ENCODE data around the gene MAP1A.

The MAP1A gene

GRCh38 chr15:43511012-43511885 is 6.2 kb upstream of the MAP1A start:
- DNase-seq = peak in 1 of 2 experiments; percentile 20

GRCh38 chr15:43513550-43513949 is 3.9 kb upstream of the MAP1A start:
- no peak for DNase-seq

- peak in 1 of 2 experiments; percentile 0 for DNase-seq
These were observed 3.0 kb upstream of the MAP1A start for GRCh38 chr15:43514241-43515057.

- no peak for DNase-seq
These were observed 1.7 kb upstream of the MAP1A start for GRCh38 chr15:43515741-43516140.

- no peak for DNase-seq
These were observed 1.2 kb upstream of the MAP1A start for GRCh38 chr15:43516185-43516584.

GRCh38 chr15:43516801-43517353 is 531 bp upstream of the MAP1A start:
- no peak for DNase-seq

- DNase-seq = no peak
These were observed 871 bp downstream of the MAP1A start for GRCh38 chr15:43518197-43518761.

- DNase-seq = no peak
These were observed 1.8 kb downstream of the MAP1A start for GRCh38 chr15:43519196-43519595.

GRCh38 chr15:43520138-43520537 is 2.7 kb downstream of the MAP1A start:
- DNase-seq = no peak

GRCh38 chr15:43521419-43521818 is 4.0 kb downstream of the MAP1A start:
- DNase-seq = no peak

- DNase-seq = no peak
These were observed 4.8 kb downstream of the MAP1A start for GRCh38 chr15:43522247-43522646.

- no peak for DNase-seq
These were observed 6.2 kb downstream of the MAP1A start for GRCh38 chr15:43523646-43524045.

GRCh38 chr15:43524254-43524845 is 6.9 kb downstream of the MAP1A start:
- no peak for DNase-seq

- no peak for DNase-seq
These were observed 7.7 kb downstream of the MAP1A start for GRCh38 chr15:43525131-43525530.

GRCh38 chr15:43526261-43526930 is 9.0 kb downstream of the MAP1A start:
- DNase-seq = no peak

- no peak for DNase-seq
These were observed 9.8 kb downstream of the MAP1A start for GRCh38 chr15:43527016-43527801.

GRCh38 chr15:43527802-43528541 is 10.6 kb downstream of the MAP1A start:
- no peak for DNase-seq

GRCh38 chr15:43528542-43529007 is 11.2 kb downstream of the MAP1A start:
- no peak for DNase-seq

- DNase-seq = no peak
These were observed 11.7 kb downstream of the MAP1A start for GRCh38 chr15:43529141-43529540.

GRCh38 chr15:43529587-43530345 is 12.4 kb downstream of the MAP1A start:
- no peak for DNase-seq

Measured in Kasumi-1 (cell line).